ENCODE data around the gene BSPH1. TPM values are rescaled to one million over a fixed set of nuclear protein-coding genes. Genes with fewer than 3 reads are reported as not detected.
"Not testable (repeated sequence)": the region's sequence is repeated elsewhere in the genome, so short reads cannot be mapped to it uniquely, and the experiment has no call there.

The BSPH1 gene
- total and polyA plus RNA-seq, 2 experiments from 2014 or later = not detected

DNA sequence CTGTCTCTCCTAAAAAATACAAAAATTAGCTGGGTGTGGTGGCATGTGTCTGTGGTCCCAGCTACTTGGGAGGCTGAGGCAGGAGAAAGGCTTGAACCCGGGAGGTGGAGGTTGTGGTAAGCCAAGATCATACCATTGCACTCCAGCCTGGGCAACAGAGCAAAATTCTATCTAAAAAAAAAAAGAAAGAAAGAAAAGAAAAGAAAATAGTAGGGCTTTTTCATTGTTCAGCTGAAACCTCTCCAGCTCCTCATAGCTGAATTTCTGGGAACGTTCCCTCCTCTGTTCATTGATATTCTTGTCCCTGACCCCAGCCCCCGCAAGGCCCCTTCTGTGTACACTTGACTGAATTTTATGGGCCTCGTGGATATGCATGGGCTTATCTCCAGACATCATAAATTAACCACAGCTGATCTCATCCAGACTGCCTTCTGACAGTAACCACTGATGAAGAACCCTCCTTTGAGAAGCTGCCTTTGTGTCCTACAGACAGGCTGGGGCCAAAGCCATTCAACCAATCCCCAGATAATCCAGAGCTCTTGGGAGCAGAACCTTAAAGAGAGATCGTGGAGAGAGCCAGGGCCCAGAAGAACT, 2.3 kb upstream of the BSPH1 start, which contains the start of gene ELSPBP1:
ELSPBP1 (plus strand) TSS at position 424 of the 594 bp plus-strand sequence. CDS start 14,036 bp downstream, outside the sequence.
- H3K36me3 ChIP-seq = no peaks in the 10 kb centered on the region
- H3K9me3 ChIP-seq (ENCODE audit: low read depth) = no peaks in the 10 kb centered on the region
- H3K27ac ChIP-seq = no peak within 1 kb of the TSS
- DNase-seq (ENCODE audit: low read depth in 1 of 2, low spot score in 1 of 2) = no peak
- no peaks in the 10 kb centered on the region for H3K27me3 ChIP-seq
- no peaks in the 10 kb centered on the region for H3K4me1 ChIP-seq (ENCODE audit: low read depth)
- TF ChIP-seq, protein P1, sequence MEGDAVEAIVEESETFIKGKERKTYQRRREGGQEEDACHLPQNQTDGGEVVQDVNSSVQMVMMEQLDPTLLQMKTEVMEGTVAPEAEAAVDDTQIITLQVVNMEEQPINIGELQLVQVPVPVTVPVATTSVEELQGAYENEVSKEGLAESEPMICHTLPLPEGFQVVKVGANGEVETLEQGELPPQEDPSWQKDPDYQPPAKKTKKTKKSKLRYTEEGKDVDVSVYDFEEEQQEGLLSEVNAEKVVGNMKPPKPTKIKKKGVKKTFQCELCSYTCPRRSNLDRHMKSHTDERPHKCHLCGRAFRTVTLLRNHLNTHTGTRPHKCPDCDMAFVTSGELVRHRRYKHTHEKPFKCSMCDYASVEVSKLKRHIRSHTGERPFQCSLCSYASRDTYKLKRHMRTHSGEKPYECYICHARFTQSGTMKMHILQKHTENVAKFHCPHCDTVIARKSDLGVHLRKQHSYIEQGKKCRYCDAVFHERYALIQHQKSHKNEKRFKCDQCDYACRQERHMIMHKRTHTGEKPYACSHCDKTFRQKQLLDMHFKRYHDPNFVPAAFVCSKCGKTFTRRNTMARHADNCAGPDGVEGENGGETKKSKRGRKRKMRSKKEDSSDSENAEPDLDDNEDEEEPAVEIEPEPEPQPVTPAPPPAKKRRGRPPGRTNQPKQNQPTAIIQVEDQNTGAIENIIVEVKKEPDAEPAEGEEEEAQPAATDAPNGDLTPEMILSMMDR (IDR thresholded peaks at IDR 0.05; ENCODE audit: low read depth, low read length) = no peak
- H3K4me3 ChIP-seq = no peak within 1 kb of the TSS

DNA sequence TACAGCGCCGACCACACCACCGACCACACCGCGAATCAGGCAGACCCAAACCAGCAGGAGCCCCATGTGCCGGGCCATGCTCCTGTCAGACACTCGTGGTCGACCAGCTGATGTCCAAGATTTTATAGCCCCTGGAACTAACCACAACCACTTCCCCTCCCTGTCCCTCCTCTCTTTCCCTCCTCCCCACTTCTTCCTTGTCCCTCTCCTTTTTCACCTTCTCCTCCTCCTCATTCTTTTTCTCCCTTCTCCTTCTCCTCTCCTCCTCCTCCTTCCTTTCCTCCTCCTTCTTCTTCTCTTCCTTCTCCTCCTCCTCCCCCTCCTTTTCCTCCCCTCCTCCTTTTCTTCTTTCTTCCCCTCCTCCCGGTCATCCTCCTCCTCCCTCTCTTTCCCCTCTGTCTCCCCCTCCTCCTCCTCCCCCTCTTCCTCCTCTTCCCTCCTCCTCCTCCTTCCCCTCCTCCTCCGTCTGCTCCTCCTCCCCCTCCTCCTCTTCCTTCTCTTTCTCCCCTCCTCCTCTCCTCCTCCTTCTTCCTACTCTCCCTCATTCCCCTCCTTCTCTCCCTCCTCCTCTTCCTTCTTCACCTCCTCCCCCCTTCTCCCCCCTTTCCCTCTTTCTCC, 670 bp downstream of the BSPH1 start:
- TF ChIP-seq, protein P1 (IDR thresholded peaks at IDR 0.05; ENCODE audit: low read depth, low read length) = no peak
- Histone ChIP-seq H3K27ac (no peak overlapping the region), H3K9me3 (ENCODE audit: low read depth) (no peaks in the 10 kb centered on the region), H3K36me3 (no peaks in the 10 kb centered on the region), H3K4me1 (ENCODE audit: low read depth) (no peaks in the 10 kb centered on the region), H3K27me3 (no peaks in the 10 kb centered on the region), H3K4me3 (no peak overlapping the region)
- DNase-seq (ENCODE audit: low read depth in 1 of 2, low spot score in 1 of 2) = no peak

DNA sequence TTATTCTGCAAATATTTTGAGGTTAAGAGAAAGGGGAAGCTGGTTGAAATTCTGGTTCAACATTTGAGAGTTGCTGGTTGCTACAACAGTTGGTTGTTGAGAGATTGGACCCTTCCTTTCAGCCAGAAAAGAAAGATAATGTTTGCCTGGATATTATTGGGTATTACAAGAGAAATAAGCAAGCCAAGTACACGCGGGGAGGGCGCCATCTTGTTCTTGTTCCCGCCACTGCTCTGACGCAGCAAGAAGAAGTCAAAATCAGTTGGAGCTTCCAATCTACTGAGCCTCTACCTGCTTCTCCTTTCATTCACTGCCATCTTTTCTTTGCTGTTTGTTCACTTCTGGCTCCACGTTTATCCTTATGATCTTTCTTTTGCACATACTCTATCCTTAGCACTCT, 18.4 kb downstream of the BSPH1 start:
- no peaks in the 10 kb centered on the region for H3K9me3 ChIP-seq (ENCODE audit: low read depth)
- H3K4me1 ChIP-seq (ENCODE audit: low read depth) = no peaks in the 10 kb centered on the region
- no peak overlapping the region for H3K27ac ChIP-seq
- H3K4me3 ChIP-seq = no peak overlapping the region
- TF ChIP-seq, protein P1 (IDR thresholded peaks at IDR 0.05; ENCODE audit: low read depth, low read length) = no peak
- no peaks in the 10 kb centered on the region for H3K27me3 ChIP-seq
- no peaks in the 10 kb centered on the region for H3K36me3 ChIP-seq
- no peak for DNase-seq (ENCODE audit: low read depth in 1 of 2, low spot score in 1 of 2)

DNA sequence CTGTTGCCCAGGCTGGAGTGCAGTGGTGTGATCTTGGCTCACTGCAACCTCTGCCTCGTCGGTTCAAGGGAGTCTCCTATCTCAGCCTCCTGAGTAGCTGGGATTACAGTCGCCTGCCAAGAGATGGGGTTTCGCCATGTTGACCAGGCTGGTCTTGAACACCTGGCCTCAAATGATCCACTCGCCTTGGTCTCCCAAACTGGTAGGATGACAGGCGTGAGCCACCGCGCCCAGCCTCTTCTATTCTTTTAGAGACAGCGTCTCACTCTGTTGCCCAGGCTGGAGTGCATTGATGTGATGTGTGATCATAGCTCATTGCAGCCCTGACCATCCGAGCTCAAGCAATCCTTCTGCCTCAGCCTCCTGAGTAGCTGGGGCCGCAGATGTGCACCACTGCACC, 36.0 kb downstream of the BSPH1 start:
- not testable (repeated sequence) for H3K9me3 ChIP-seq (ENCODE audit: low read depth); H3K4me3 ChIP-seq; H3K4me1 ChIP-seq (ENCODE audit: low read depth); DNase-seq (ENCODE audit: low read depth in 1 of 2, low spot score in 1 of 2); H3K27me3 ChIP-seq; H3K27ac ChIP-seq; H3K36me3 ChIP-seq

DNA sequence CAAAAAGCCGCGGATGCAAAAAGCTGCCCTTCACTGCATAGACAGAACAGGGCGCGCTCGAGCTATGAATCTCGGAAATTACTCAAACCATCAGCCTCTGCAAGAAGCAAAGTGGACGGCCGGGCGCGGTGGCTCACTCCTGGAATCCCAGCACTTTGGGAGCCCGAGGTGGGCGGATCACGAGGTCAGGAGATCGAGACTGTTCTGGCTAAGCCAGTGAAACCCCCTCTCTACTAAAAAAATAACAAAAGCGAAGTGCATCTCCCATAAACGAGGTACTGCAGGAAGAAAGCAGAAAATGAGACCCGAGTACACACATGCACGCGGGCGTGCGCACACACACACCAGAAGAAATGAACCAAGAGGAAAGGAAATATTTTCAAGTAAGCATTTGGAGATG, 39.8 kb downstream of the BSPH1 start:
- H3K27ac ChIP-seq; DNase-seq (ENCODE audit: low read depth in 1 of 2, low spot score in 1 of 2); H3K9me3 ChIP-seq (ENCODE audit: low read depth); H3K4me3 ChIP-seq; H3K4me1 ChIP-seq (ENCODE audit: low read depth); H3K36me3 ChIP-seq; H3K27me3 ChIP-seq: not testable (repeated sequence)

DNA sequence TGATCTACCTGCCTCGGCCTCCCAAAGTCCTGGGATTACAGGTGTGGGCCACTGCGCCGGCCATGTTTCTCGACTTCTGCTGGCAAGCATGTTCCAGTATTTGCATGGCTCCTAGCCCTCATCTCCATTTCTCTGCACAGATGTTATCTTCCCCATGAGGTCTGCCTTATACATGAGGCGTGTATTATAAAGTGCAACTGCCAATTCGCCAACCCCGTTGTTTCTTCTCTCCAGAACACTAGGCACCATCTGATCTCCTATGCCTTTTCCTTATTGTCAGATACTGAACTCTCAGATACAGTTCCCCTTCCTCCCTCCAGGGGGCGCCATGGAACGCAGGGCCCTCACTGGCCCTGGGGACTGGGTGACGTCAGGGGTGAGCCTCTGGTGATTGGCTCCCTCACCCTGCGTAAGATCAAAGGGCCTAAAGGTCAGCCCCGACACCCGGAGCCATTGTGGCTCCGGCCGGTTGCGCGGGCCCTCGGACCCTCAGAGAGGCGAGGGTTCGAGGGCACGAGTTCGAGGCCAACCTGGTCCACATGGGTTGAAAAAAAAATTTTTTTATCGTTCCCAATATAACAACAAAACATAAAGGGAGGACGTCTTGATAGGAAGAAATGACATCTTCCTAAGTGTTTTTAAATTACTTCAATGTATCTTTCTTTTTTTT, 42.0 kb downstream of the BSPH1 start:
- H3K4me1 ChIP-seq (ENCODE audit: low read depth); H3K27me3 ChIP-seq; H3K4me3 ChIP-seq; H3K9me3 ChIP-seq (ENCODE audit: low read depth); H3K36me3 ChIP-seq; DNase-seq (ENCODE audit: low read depth in 1 of 2, low spot score in 1 of 2); H3K27ac ChIP-seq: not testable (repeated sequence)
- TF ChIP-seq, protein P1 (IDR thresholded peaks at IDR 0.05; ENCODE audit: low read depth, low read length) = peak; percentile 21

DNA sequence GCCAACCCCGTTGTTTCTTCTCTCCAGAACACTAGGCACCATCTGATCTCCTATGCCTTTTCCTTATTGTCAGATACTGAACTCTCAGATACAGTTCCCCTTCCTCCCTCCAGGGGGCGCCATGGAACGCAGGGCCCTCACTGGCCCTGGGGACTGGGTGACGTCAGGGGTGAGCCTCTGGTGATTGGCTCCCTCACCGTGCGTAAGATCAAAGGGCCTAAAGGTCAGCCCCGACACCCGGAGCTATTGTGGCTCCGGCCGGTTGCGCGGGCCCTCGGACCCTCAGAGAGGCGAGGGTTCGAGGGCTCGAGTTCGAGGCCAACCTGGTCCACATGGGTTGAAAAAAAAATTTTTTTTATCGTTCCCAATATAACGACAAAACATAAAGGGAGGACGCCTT, 63.4 kb downstream of the BSPH1 start:
- not testable (repeated sequence) for H3K9me3 ChIP-seq (ENCODE audit: low read depth); H3K36me3 ChIP-seq; DNase-seq (ENCODE audit: low read depth in 1 of 2, low spot score in 1 of 2); H3K27ac ChIP-seq; H3K27me3 ChIP-seq; H3K4me1 ChIP-seq (ENCODE audit: low read depth); H3K4me3 ChIP-seq

DNA sequence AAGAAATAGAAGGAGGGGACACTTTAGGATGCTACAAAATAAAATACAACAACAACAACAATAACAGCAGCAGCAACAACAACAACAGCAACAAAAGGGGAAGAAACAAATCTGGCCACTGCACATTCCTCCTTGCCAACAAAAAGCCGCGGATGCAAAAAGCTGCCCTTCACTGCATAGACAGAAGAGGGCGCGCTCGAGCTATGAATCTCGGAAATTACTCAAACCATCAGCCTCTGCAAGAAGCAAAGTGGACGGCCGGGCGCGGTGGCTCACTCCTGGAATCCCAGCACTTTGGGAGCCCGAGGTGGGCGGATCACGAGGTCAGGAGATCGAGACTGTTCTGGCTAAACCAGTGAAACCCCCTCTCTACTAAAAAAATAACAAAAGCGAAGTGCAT, 71.9 kb downstream of the BSPH1 start:
- not testable (repeated sequence) for DNase-seq (ENCODE audit: low read depth in 1 of 2, low spot score in 1 of 2); H3K4me1 ChIP-seq (ENCODE audit: low read depth); H3K36me3 ChIP-seq; H3K4me3 ChIP-seq; H3K9me3 ChIP-seq (ENCODE audit: low read depth); H3K27ac ChIP-seq; H3K27me3 ChIP-seq

All from cardiac muscle cell (in vitro differentiated cells and primary cell).